ENCODE data around the gene HEXIM1.

DNA sequence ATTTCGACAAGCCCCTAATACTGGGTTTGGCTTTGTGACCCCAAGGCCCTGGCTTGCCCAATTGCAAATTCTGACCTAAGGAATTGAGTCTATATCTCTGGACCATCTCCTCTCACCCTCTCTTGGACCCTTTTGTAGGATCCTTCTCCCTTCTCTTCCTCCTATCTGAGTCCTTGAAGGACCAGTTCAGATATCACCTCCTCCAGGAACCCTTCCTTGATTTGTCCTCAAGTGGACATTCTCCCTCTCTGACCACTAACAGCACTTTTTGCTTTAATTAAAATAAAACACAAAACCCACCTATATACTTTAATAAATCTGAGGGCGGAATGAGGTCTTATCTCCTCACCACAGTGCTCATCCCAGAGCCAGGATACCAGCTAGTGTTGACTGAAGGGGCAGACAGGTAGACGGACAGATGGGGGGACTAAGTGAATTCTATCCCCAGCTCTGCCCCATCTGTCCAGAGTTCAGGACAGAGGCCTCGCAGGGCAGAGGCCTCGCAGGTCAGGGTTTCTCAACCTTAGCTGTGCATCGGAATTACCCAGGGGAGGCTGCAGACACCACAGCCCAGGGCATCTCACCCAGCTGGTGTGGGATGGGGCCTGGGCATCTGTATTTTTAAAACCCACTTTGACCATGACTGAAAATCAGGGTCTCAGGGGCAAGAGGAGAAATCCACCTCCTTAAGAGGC lies 25.1 kb upstream of the HEXIM1 start:
- TF ChIP-seq CTCF (IDR thresholded peaks at IDR 0.05) (no peak), POLR2A (IDR thresholded peaks at IDR 0.05) (no peak), POLR2AphosphoS5 (IDR thresholded peaks at IDR 0.05) (no peak), EP300 (IDR thresholded peaks at IDR 0.05) (no peak)
